GM18861 (cell line): ENCODE results near the gene NMNAT2.

ENCODE experiments used
- ATAC-seq: cut with Tn5 transposase; IDR thresholded peaks from one replicate; pipeline ENCODE4 v1.9.1; 2021; ENCODE audit not compliant: unreplicated experiment

NMNAT2 gene

GRCh38 chr1:183319606-183320005 is 98.6 kb downstream of the NMNAT2 start:
- no peak for ATAC-seq

- ATAC-seq, result no peak
These were observed 99.1 kb downstream of the NMNAT2 start for GRCh38 chr1:183319051-183319450.

GRCh38 chr1:183318433-183318832 is 99.7 kb downstream of the NMNAT2 start:
- no peak for ATAC-seq

- no peak for ATAC-seq
These were observed 102.0 kb downstream of the NMNAT2 start for GRCh38 chr1:183315991-183316758.

- no peak for ATAC-seq
These were observed 105.1 kb downstream of the NMNAT2 start for GRCh38 chr1:183313063-183313462.

- ATAC-seq, result no peak
These were observed 107.3 kb downstream of the NMNAT2 start for GRCh38 chr1:183310753-183311479.

GRCh38 chr1:183308719-183309118 is 109.5 kb downstream of the NMNAT2 start:
- ATAC-seq, result no peak

GRCh38 chr1:183306317-183307042 is 111.7 kb downstream of the NMNAT2 start:
- ATAC-seq, result no peak

- no peak for ATAC-seq
These were observed 113.6 kb downstream of the NMNAT2 start for GRCh38 chr1:183304440-183305107.

- no peak for ATAC-seq
These were observed 114.3 kb downstream of the NMNAT2 start for GRCh38 chr1:183303901-183304300.

- no peak for ATAC-seq
These were observed 114.9 kb downstream of the NMNAT2 start for GRCh38 chr1:183303323-183303645.

- no peak for ATAC-seq
These were observed 115.5 kb downstream of the NMNAT2 start for GRCh38 chr1:183302452-183303322.

GRCh38 chr1:183301239-183301638 is 116.9 kb downstream of the NMNAT2 start:
- ATAC-seq, result no peak

- ATAC-seq, result no peak
These were observed 117.4 kb downstream of the NMNAT2 start for GRCh38 chr1:183300828-183301227.

GRCh38 chr1:183300395-183300794 is 117.8 kb downstream of the NMNAT2 start:
- no peak for ATAC-seq

- no peak for ATAC-seq
These were observed 121.4 kb downstream of the NMNAT2 start for GRCh38 chr1:183296782-183297181.

GRCh38 chr1:183295521-183295920 is 122.7 kb downstream of the NMNAT2 start:
- no peak for ATAC-seq

GRCh38 chr1:183293876-183294275 is 124.3 kb downstream of the NMNAT2 start:
- ATAC-seq, result no peak

GRCh38 chr1:183293241-183293640 is 124.9 kb downstream of the NMNAT2 start:
- ATAC-seq, result no peak

GRCh38 chr1:183291802-183292514 is 126.2 kb downstream of the NMNAT2 start:
- no peak for ATAC-seq
